Measurements from ENCODE around the gene PTPRN2.
A peak's percentile ranks its signal among the peaks of the same experiment; 100 is the strongest.

PTPRN2 gene

DNA sequence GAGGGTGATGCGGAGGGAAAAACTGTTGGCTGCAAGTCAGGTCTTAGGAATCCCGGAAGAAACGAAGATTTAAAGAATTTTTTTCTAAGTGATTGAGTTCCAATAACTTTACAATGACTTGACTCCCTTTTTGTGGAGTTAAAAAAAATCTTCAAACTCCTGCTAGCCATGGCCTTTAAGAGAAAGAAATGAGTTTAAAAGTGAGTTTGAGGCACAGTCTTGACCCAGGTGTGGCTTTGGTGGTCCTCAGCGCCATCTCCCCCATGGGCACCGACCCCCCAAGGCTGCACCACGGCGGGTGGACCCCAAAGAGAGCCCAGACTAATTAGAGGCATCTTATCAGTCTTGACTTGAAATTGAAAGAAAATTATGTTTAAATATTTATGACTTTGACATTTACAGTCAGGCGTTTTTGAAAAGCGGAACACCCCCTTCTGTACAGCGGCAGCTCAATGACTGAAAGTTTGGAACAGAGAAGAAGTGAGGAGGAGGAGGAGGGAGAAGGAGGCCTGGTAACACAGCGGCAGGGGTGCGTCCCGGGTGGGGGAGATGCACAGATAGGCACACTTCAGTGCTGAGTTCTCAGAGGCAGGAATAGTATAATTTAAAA, 901.2 kb downstream of the PTPRN2 start:
- DNase-seq, result no peak

GRCh38 chr7:157685430-157686284, 902.0 kb downstream of the PTPRN2 start:
- DNase-seq, result no peak

GRCh38 chr7:157684909-157685429, 902.7 kb downstream of the PTPRN2 start:
- DNase-seq, result no peak

DNA sequence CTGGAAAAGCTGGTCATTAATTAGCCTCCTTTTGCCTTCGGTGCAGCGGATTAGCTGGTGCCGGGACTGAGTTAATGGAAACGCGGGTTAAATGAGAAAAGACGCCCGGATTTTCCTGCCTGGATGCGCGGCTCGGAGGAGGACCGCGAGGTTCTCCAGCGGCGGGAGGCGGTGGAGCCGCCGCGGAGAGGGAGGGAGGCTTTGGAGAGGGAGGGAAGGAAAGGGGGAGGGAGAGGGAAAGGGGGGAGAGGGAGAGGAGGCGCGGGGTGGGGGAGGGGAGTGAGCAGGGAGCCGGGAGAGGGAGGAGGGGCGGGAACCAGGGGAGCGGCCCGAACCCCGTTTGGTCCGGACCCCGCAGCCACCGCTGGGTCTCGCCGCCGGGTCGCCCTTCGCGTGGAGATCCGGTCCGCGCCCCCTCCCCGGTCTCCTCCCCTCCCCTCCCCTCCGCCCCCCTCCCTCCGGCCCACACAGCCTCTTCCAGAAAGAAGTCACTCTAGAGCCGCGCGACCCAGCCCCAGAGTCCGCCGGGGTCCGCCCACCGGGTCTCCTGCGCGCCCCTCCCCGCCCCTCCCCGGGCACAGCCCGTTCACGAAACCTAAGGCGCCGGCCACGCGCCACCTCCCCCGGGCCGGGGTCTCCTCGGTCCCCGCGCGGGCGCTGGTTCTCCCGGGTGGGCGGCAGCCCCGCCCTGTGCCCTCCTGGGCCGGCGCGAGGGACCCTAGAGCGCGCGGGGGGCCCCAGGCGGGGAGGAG, 903.3 kb downstream of the PTPRN2 start:
- no peak for DNase-seq

GRCh38 chr7:157683747-157684156, 903.9 kb downstream of the PTPRN2 start:
- DNase-seq, result no peak

GRCh38 chr7:157682946-157683746, 904.5 kb downstream of the PTPRN2 start:
- no peak for DNase-seq

DNA sequence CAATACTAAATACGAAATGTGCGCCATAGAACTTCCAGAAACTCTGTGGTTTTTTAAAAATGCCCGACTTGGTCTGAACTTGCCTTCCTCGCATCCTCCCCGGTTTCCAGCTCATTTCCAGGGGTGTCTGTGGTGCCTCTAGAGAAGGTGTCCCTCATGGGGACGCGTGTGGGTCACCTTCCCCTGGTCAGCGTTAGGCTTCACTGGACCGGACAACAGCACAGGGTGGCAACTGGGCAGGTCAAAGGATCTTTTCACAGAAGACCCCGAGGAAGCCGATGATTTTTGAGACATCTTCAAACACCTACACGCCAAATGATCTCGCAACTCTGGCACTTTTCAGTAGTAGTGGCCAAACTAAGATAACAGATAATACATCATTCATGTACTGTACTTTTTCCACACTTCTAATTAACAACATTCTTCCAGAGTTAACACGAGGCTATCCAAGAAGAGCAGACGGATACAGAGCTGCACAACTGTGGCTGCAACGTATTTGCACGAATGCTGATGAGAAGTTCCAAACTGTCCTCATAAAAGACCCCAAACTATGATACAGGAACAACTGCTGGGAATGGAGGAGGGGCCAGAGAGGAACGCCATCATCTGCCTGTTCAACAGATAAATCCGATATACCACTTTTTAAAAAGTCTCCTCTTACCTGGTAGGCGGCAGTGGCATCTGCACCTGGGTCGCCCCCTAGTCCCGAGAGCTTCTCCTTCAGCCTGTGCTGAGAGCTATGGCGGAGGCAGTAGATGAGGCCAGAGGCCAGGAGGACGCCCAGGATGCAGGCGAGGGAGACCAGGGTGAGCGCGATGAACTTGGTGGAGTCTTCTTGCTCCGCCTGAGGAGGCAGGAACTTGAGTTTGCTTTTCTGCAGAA, 905.3 kb downstream of the PTPRN2 start:
- DNase-seq, result no peak

DNA sequence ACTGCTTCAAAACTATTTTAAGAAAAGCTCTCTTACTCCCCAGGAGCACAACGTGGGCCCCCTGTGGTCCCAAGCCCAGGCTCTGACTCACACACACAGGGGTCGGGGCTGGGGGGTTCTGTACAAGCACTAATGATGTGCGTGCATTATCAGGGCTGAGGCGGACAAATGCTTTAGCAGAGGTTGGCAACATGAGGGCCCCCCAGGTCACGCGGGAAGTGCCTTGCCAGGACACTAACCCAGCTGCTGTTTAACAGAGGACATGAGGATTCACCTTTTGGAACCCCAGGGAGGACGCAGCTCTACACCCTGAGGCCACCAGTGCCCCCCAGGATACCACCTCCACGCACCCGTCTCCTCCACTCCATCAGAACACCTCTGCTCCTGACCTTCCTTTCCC, 908.0 kb downstream of the PTPRN2 start:
- DNase-seq, result no peak

DNA sequence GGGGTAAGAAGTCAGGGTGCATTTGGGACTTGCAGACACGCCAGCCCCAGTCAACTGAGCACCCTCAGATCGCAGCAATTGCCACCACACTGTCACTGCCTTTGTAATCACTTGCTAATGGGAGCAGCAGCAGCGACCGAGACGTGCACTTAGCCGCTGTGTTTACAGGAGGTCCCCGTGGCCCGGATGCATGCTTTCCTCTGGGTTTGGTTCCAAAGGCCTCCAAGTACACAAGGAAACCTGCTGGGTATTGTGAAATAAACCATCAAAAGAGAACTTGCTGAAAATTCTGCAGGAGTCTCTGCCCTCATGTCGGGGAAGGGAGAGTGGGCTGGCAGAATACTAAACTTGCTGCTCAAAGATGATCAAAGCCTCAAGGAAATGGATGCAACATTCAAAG, 909.1 kb downstream of the PTPRN2 start:
- no peak for DNase-seq

DNA sequence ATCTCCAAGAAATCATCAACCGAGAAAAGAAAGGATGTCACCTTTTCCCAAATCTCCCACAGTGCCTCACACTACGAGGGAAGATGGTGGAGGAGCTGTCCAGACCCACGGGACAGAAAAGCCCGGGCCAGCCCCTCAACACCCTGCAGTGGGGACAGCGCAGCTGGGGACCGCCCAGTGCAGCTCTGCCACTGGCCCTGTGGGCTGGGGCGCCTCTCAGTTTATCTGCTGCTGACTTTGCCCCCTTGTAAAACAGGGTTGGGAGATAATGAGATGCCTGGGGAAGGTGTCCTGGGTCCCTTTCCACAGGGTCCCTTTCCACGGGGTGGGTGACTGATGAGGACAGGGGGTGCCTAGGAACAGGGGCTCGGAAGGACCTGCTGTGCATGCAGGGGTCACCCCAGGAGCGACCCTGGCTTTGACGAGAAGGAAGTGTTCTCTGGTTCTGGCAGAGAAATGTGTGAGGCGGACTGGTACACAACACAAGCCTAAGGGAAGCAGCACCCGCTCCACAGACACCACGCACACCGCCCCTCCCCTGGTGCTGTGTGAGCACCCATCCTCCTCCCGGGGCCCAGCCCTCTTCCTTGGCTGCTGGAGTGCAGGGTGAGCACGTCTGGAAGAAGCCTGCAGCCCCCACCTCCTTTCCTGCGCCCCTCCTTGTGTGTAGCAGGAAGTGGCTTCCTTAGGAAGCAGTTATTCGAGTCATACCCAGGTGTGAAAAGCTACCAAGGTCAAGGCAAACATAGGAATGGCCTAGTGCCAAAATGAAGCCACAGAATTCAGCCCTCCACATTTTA, 911.0 kb downstream of the PTPRN2 start:
- DNase-seq, result no peak

- DNase-seq, result peak; percentile 51
Measured at GRCh38 chr7:157676001-157676400, 911.6 kb downstream of the PTPRN2 start.

- DNase-seq, result no peak
Measured at GRCh38 chr7:157675427-157675927, 912.1 kb downstream of the PTPRN2 start.

- no peak for DNase-seq
Measured at GRCh38 chr7:157674715-157675426, 912.8 kb downstream of the PTPRN2 start.

DNA sequence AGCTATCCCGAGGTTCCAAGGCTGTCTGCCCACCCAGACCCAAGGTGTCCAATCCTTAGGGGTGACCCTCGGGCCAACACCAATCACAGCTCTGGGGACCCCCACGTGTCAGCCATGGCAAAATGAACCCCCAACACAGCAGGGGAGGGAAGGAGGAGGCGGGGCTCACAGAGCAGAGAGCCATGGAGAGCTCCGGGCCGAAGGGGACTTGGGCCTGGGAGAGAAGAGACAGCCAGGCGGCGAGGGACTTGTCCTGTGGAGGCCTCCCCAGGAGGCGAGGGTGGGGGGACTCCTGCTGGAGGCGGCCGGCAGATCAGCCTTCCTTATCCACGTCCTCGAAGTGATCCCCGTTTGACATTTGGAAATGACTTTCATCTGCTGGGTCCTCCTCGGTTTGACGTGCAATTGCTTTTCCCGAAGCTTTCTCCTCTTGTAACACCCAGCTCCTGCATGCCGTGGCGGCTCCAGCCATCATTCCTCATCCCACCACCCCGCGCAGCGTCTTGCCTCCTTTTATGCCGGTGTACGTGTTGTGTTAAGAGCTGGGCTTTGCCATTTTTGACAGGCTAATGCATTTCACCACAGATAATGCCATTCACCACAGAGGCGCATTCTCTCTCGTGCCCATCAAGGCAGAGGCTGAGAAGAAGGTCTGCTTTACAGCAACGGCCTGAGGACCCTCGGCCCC, 913.5 kb downstream of the PTPRN2 start:
- no peak for DNase-seq

DNA sequence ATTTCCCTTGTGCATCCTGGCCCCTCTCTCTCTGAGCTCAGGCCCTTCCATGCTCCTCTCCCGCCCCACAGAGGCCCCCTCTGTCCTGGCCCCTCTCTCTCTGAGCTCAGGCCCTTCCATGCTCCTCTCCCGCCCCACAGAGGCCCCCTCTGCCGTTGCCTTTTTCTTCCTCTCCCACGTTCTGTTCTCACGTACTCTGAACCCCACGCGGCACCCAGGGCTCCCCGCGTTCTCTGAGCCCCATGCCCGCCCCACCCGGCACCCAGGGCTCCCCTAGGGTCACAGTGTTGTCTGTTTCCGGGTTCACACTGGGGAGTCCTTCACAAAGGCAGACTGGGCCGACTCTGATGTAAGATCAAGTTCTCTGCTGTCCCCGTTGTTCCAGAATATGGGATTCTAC, 914.0 kb downstream of the PTPRN2 start:
- DNase-seq, result no peak

DNA sequence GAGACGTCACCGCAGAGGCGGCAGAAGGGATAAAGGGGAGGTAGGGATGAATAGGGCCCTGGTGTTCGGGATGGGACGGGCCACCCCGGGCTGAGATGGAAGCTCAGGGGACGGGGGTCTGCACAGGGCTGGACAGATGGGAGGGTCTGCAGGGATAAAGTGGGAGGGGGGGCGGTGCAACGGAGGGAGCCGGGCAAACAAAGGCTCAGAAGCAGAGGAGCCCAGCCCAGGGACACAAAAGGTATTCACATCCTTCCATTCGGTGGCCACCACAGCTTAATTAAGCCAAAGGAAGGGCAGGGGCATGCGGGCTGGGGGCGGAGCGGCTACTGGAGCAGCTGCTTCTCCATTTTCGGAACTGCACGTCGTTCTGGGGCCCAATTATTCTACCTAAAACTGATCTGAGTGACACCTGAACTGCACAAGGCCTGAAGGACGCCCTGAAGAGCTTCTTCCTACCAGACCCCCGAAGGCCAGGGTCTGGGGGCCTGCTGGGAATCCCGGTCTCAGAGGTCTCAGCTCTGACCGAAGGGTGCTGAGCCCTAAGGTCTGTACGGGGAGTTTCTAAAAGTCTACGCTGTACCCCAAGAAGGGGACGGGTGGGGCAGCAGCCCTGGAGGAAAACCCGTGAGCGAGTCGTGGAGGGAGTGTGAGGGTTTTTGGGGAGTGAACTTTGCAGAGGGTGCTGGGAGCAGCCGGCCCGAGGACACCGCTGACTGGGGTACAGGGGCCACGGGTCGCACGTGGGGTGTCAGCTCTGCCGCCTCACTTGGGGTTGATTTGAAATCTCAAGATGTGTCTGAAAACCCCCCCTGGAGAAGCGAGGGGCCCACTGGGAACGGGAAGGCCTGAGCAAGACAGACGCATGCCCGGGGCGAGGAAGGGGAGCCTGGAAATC, 916.0 kb downstream of the PTPRN2 start:
- no peak for DNase-seq

- DNase-seq, result no peak
Measured at GRCh38 chr7:157670490-157671357, 916.9 kb downstream of the PTPRN2 start.

Data from NCI-H2171 (cell line).